CD14-positive monocyte (primary cell): ENCODE measurements around the gene OXCT1. TPM values are rescaled to one million over a fixed set of nuclear protein-coding genes. Genes with fewer than 3 reads are reported as not detected.

ENCODE experiments used
- DNase-seq, 3 donors: peaks; one replicate each; pipeline ENCODE4 v3.0.0-alpha.2; 2011 to 2022
- H2AFZ ChIP-seq: 2 replicates; pipeline ENCODE4 v1.6.0; 2012; ENCODE audit warnings: mild to moderate bottlenecking, low read depth, low read length, inconsistent platforms; ENCODE audit not compliant: insufficient read depth, poor library complexity, severe bottlenecking
- H3K27ac ChIP-seq, 2 donors: 1 replicate in 1 of 2; 2 replicates in 1 of 2; pipeline ENCODE4 v1.5.1; 2012 to 2013; ENCODE audit warnings: low read length in 2 of 2, control low read depth in 1 of 2, inconsistent platforms in 1 of 2, low read depth in 1 of 2, mild to moderate bottlenecking in 1 of 2
- H3K27me3 ChIP-seq, 2 donors: one replicate each; pipeline versions ENCODE4 v1.6.0 to v1.6.1; 2011 to 2013; ENCODE audit warnings: low read length in 2 of 2; ENCODE audit not compliant: control insufficient read depth in 2 of 2, insufficient read depth in 2 of 2
- H3K36me3 ChIP-seq, 2 donors: replicated peaks in 1 of 2; 1 replicate in 1 of 2; 2 replicates in 1 of 2; pipeline versions ENCODE4 v1.5.1 to v1.6.1; 2012 to 2013; ENCODE audit warnings: low read length in 2 of 2, control low read depth in 1 of 2, inconsistent platforms in 1 of 2, mild to moderate bottlenecking in 1 of 2; ENCODE audit not compliant: insufficient read depth in 2 of 2, control insufficient read depth in 1 of 2
- H3K4me1 ChIP-seq, 2 donors: 1 replicate in 1 of 2; 2 replicates in 1 of 2; pipeline versions ENCODE4 v1.5.1 to v1.6.1; 2012 to 2013; ENCODE audit warnings: low read length in 2 of 2, control low read depth in 1 of 2, inconsistent platforms in 1 of 2, mild to moderate bottlenecking in 1 of 2, moderate library complexity in 1 of 2; ENCODE audit not compliant: insufficient read depth in 2 of 2, control insufficient read depth in 1 of 2
- H3K4me2 ChIP-seq: replicated peaks from 2 replicates; pipeline ENCODE3; 2012; ENCODE audit warnings: low read length, moderate library complexity, mild to moderate bottlenecking; ENCODE audit not compliant: poor library complexity, severe bottlenecking; ENCODE audit errors: extremely low read depth
- H3K4me3 ChIP-seq, 3 experiments: fragments of 200-600 bp in 1 of 3; sonication (generic) in 1 of 3; replicated peaks in 1 of 3; 1 replicate in 2 of 3; 2 replicates in 1 of 3; pipeline ENCODE4 v1.5.1; 2011 to 2013; ENCODE audit warnings: low read length in 3 of 3, mild to moderate bottlenecking in 3 of 3, control low read depth in 2 of 3, low read depth in 2 of 3, inconsistent platforms in 1 of 3, moderate library complexity in 1 of 3
- H3K79me2 ChIP-seq: 2 replicates; pipeline ENCODE4 v1.6.0; 2012; ENCODE audit warnings: mild to moderate bottlenecking, control low read depth, inconsistent platforms, low read length, moderate library complexity; ENCODE audit not compliant: insufficient read depth
- H3K9ac ChIP-seq: 2 replicates; pipeline ENCODE4 v1.6.0; 2017; ENCODE audit warnings: low read length, mild to moderate bottlenecking; ENCODE audit not compliant: insufficient read depth, poor library complexity, severe bottlenecking
- H3K9me3 ChIP-seq, 2 donors: replicated peaks in 1 of 2; 1 replicate in 1 of 2; 2 replicates in 1 of 2; pipeline versions ENCODE4 v1.5.1 to v1.6.1; 2012 to 2013; ENCODE audit warnings: low read length in 2 of 2, control low read depth in 1 of 2; ENCODE audit not compliant: control insufficient read depth in 1 of 2, insufficient read depth in 1 of 2
- H4K20me1 ChIP-seq: 2 replicates; pipeline ENCODE4 v1.6.0; 2012; ENCODE audit warnings: mild to moderate bottlenecking, low read length, control low read depth, moderate library complexity; ENCODE audit not compliant: insufficient read depth
- H3K27ac Mint-ChIP-seq, 7 donors: one replicate each; pipeline ENCODE4 v1.8.0; 2020; ENCODE audit warnings: mild to moderate bottlenecking in 7 of 7, mixed read lengths in 7 of 7, moderate library complexity in 6 of 7, inconsistent platforms in 2 of 7
- H3K27me3 Mint-ChIP-seq, 3 donors: one replicate each; pipeline ENCODE4 v1.8.0; 2021 to 2022; ENCODE audit warnings: low read depth in 3 of 3, mild to moderate bottlenecking in 3 of 3, mixed read lengths in 3 of 3, moderate library complexity in 3 of 3, inconsistent platforms in 1 of 3
- H3K36me3 Mint-ChIP-seq, 2 donors: one replicate each; pipeline ENCODE4 v1.8.0; 2020; ENCODE audit warnings: mixed read lengths in 2 of 2, inconsistent platforms in 1 of 2, mild to moderate bottlenecking in 1 of 2
- H3K4me1 Mint-ChIP-seq: one replicate; pipeline ENCODE4 v1.8.0; 2020; ENCODE audit warnings: mild to moderate bottlenecking, mixed read lengths
- H3K4me3 Mint-ChIP-seq, 2 donors: one replicate each; pipeline ENCODE4 v1.8.0; 2020; ENCODE audit warnings: mild to moderate bottlenecking in 2 of 2, mixed read lengths in 2 of 2, moderate library complexity in 1 of 2
- H3K9me3 Mint-ChIP-seq, 7 donors: one replicate each; pipeline ENCODE4 v1.8.0; 2020 to 2022; ENCODE audit warnings: mixed read lengths in 7 of 7, mild to moderate bottlenecking in 6 of 7, moderate library complexity in 6 of 7, inconsistent platforms in 2 of 7
- WGBS: methylation state at CpG from one replicate; pipeline ENCODE4 v1.1.5; 2013; ENCODE audit warnings: missing lambda C conversion rate; ENCODE audit not compliant: insufficient coverage; 5-methylcytosine and 5-hydroxymethylcytosine counted together
- intact Hi-C, 2 donors: fragments of 100-400 bp; cut with micrococcal nuclease; formaldehyde crosslinking; loops; one replicate each; pipeline versions ENCODE4 v1.15.0 to v1.15.1; 2023
- polyA plus RNA-seq, 3 donors: library from polyadenylated mRNA; depleted of rRNA in 1 of 3; unstranded in 2 of 3; stranded (reverse) in 1 of 3; fragments of 300-500 nt in 2 of 3; fragments of >200 nt in 1 of 3; fragmentation: Illumina TruSeq in 2 of 3; gene quantifications; 1 replicate in 2 of 3; 2 replicates in 1 of 3; pipeline ENCODE4 v1.2.3, GENCODE V29; 2012 to 2021
- TF ChIP-seq, protein P1 (sequence below): fragments of 200-600 bp; IDR thresholded peaks from one replicate; pipeline ENCODE4 v1.8.0; 2022; ENCODE audit warnings: antibody characterized with exemption, mild to moderate bottlenecking

Gene OXCT1
- polyA plus RNA-seq, 3 donors, result 1.3 to 3.4 (median 1.9) TPM

DNA sequence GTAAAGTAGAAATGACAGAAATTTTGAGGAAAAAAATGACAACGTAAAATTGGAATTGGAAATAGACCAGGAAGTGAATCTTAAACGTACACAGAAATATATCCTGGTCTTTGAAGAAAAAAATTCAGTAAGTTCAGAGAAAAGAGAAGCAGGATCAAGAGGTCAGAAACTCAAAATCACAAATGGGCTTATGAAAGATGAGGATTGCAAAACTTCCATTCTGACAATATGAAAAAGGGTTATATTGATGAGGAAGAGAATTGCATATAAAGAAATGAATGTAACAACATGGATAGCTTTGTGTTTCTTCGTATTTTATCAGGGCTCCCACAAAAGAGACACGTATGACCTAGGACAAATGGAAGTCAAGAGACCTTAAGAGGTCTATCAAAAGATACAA is 58.1 kb downstream of the OXCT1 start:
- TF ChIP-seq, protein P1, sequence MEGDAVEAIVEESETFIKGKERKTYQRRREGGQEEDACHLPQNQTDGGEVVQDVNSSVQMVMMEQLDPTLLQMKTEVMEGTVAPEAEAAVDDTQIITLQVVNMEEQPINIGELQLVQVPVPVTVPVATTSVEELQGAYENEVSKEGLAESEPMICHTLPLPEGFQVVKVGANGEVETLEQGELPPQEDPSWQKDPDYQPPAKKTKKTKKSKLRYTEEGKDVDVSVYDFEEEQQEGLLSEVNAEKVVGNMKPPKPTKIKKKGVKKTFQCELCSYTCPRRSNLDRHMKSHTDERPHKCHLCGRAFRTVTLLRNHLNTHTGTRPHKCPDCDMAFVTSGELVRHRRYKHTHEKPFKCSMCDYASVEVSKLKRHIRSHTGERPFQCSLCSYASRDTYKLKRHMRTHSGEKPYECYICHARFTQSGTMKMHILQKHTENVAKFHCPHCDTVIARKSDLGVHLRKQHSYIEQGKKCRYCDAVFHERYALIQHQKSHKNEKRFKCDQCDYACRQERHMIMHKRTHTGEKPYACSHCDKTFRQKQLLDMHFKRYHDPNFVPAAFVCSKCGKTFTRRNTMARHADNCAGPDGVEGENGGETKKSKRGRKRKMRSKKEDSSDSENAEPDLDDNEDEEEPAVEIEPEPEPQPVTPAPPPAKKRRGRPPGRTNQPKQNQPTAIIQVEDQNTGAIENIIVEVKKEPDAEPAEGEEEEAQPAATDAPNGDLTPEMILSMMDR, result no peak
- H3K4me3 ChIP-seq, result no peak overlapping the region
- Mint-ChIP-seq H3K4me1 (peaks cover 13% of the 10 kb centered on the region), H3K27me3 (no peaks in the 10 kb centered on the region), H3K4me3 (no peak overlapping the region), H3K36me3 (peaks cover 2 to 4% of the 10 kb centered on the region in 2 donors), H3K27ac (no peak overlapping the region), H3K9me3 (no peaks in the 10 kb centered on the region)
- DNase-seq, result no peak
- no peak overlapping the region for H2AFZ ChIP-seq
- no peaks in the 10 kb centered on the region for H3K79me2 ChIP-seq
- WGBS, result 94% methylated on average over 2 of the region's 4 CpGs
- no peaks in the 10 kb centered on the region for H3K9me3 ChIP-seq
- no peak overlapping the region for H3K9ac ChIP-seq
- intact Hi-C loops, result no loop called here
- H3K4me2 ChIP-seq, result no peak overlapping the region
- H3K4me1 ChIP-seq, result no peaks in the 10 kb centered on the region
- no peak overlapping the region for H3K27ac ChIP-seq
- peaks cover 0 to 4% of the 10 kb centered on the region in 2 donors for H3K36me3 ChIP-seq
- no peaks in the 10 kb centered on the region for H4K20me1 ChIP-seq
- no peaks in the 10 kb centered on the region for H3K27me3 ChIP-seq

DNA sequence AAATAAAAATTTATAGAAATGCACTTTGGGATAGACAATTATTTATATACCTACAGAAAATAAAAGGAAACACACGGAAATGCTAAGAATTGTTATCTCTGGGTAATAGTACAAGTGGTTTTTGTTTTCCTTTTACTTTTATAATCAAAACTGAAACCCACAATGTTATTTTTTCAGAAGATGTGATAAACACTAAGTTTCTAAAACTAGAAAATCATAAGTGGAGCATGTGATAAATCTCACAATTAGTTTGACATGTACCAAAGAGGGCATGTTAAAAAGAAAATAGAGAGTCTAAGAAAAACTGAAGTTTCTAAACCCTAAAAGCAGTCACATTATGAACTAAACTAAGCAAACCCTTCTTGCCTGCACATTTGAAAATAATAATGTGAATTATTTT is 61.1 kb downstream of the OXCT1 start:
- H3K4me1 Mint-ChIP-seq, result peaks cover 13% of the 10 kb centered on the region
- H3K79me2 ChIP-seq, result no peaks in the 10 kb centered on the region
- intact Hi-C loops, result no loop called here
- H3K4me2 ChIP-seq, result no peak overlapping the region
- no peaks in the 10 kb centered on the region for H3K9me3 ChIP-seq
- H3K27me3 Mint-ChIP-seq, result no peaks in the 10 kb centered on the region
- no peak for DNase-seq
- H3K27ac Mint-ChIP-seq, result no peak overlapping the region
- H3K36me3 ChIP-seq, result peaks cover 0 to 26% of the 10 kb centered on the region in 2 donors
- H3K27me3 ChIP-seq, result no peaks in the 10 kb centered on the region
- no peak overlapping the region for H3K4me3 Mint-ChIP-seq
- TF ChIP-seq, protein P1, result no peak
- no peak overlapping the region for H3K9ac ChIP-seq
- H3K9me3 Mint-ChIP-seq, result no peaks in the 10 kb centered on the region
- H3K27ac ChIP-seq, result no peak overlapping the region
- H3K36me3 Mint-ChIP-seq, result peaks cover 14 to 22% of the 10 kb centered on the region in 2 donors
- H4K20me1 ChIP-seq, result no peaks in the 10 kb centered on the region
- no peak overlapping the region for H3K4me3 ChIP-seq
- H3K4me1 ChIP-seq, result no peaks in the 10 kb centered on the region
- H2AFZ ChIP-seq, result no peak overlapping the region
- WGBS, result no CpG with 5 or more reads among the region's 1 CpG
